Right lobe of liver (tissue), 4 donors: Measurements from ENCODE around the gene MED10.

Experiments used
- POLR2A ChIP-seq: fragments of 450-650 bp; IDR thresholded peaks from one replicate; pipeline ENCODE4 v1.6.1; 2017; ENCODE audit warnings: antibody characterized with exemption, mild to moderate bottlenecking
- TF ChIP-seq, protein P1 (sequence below), 4 donors: fragments of 200-600 bp in 3 of 4; fragments of 450-650 bp in 1 of 4; IDR thresholded peaks; one replicate each; pipeline versions ENCODE4 v1.5.1 to v1.8.0; 2016 to 2022; ENCODE audit warnings: antibody characterized with exemption in 4 of 4, mild to moderate bottlenecking in 2 of 4
- donor health status: DM: no; HTN: no; CAD: no.
- donor health status: DM: no; HTN: no; CAD: no.
- donor health status: DM: no; HTN: yes; CAD: no.

DNA sequence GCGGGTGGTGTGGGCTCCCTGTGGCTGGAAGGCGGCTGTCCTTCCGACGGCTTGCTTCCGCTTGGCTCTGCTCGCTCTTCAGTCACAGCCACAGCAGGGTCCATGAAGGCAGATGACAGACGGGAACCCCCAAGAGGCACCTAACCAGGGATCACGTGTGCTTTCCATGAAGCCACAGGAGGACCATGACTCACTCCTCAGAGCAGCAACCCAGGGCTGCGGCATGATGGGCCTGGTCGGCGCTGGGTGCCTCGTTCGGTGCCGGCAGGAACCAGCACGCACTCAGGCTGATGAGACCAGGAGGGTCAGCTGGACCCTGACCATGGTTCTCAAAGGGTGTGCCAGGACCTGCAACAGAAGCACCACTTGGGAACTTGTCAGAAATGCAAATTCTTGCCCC is 32.8 kb upstream of the MED10 start:
- TF ChIP-seq, protein P1, sequence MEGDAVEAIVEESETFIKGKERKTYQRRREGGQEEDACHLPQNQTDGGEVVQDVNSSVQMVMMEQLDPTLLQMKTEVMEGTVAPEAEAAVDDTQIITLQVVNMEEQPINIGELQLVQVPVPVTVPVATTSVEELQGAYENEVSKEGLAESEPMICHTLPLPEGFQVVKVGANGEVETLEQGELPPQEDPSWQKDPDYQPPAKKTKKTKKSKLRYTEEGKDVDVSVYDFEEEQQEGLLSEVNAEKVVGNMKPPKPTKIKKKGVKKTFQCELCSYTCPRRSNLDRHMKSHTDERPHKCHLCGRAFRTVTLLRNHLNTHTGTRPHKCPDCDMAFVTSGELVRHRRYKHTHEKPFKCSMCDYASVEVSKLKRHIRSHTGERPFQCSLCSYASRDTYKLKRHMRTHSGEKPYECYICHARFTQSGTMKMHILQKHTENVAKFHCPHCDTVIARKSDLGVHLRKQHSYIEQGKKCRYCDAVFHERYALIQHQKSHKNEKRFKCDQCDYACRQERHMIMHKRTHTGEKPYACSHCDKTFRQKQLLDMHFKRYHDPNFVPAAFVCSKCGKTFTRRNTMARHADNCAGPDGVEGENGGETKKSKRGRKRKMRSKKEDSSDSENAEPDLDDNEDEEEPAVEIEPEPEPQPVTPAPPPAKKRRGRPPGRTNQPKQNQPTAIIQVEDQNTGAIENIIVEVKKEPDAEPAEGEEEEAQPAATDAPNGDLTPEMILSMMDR (IDR thresholded peaks at IDR 0.05), result no peak
- no peak for TF ChIP-seq POLR2A
